SK-MEL-5 (cell line): ENCODE measurements around the gene ANO10. TPM values are rescaled to one million over a fixed set of nuclear protein-coding genes. Genes with fewer than 3 reads are reported as not detected.

ENCODE experiments used
- DNase-seq: peaks from one replicate; pipeline ENCODE4 v3.0.0-alpha.2; 2016; ENCODE audit warnings: low read depth, low spot score
- in situ Hi-C: cut with HindIII; loops from 2 replicates; pipeline ENCODE4 v1.10.0; 2016; ENCODE audit warnings: low sequenced_read_pairs, high pct_unique_total_duplicates, low pct_unique_long_range_greater_than_20kb
- total RNA-seq: library from RNA; depleted of rRNA; stranded (reverse); fragments of >200 nt; shearing (Covaris generic); gene quantifications from 2 replicates; pipeline ENCODE4 v1.2.3, GENCODE V29; 2014

The ANO10 gene
- total RNA-seq, 1 experiment from 2014 or later = 16.1 TPM

GRCh38 chr3:43379343-43379742, 242.5 kb downstream of the ANO10 start:
- in situ Hi-C loops = no loop called here
- DNase-seq = no peak

GRCh38 chr3:43378066-43378935, 243.5 kb downstream of the ANO10 start:
- in situ Hi-C loops = no loop called here
- DNase-seq = peak; percentile 63

GRCh38 chr3:43373560-43373928, 248.3 kb downstream of the ANO10 start:
- DNase-seq = no peak
- in situ Hi-C loops = no loop called here

GRCh38 chr3:43372809-43373559, 248.8 kb downstream of the ANO10 start:
- in situ Hi-C loops = no loop called here
- no peak for DNase-seq

- DNase-seq = no peak
- in situ Hi-C loops = no loop called here
Observed at GRCh38 chr3:43372007-43372740, 249.6 kb downstream of the ANO10 start.

GRCh38 chr3:43371494-43371893, 250.3 kb downstream of the ANO10 start:
- DNase-seq = no peak
- in situ Hi-C loops = no loop called here

- DNase-seq = no peak
- in situ Hi-C loops = no loop called here
Observed at GRCh38 chr3:43370293-43370980, 251.4 kb downstream of the ANO10 start.

- no peak for DNase-seq
- in situ Hi-C loops = no loop called here
Observed at GRCh38 chr3:43369404-43370292, 252.2 kb downstream of the ANO10 start.

GRCh38 chr3:43366885-43367284, 254.9 kb downstream of the ANO10 start:
- DNase-seq = no peak
- in situ Hi-C loops = no loop called here

- DNase-seq = no peak
- in situ Hi-C loops = no loop called here
Observed at GRCh38 chr3:43366481-43366880, 255.3 kb downstream of the ANO10 start.

GRCh38 chr3:43365601-43366305, 256.1 kb downstream of the ANO10 start:
- in situ Hi-C loops = no loop called here
- no peak for DNase-seq

- in situ Hi-C loops = no loop called here
- no peak for DNase-seq
Observed at GRCh38 chr3:43364926-43365325, 256.9 kb downstream of the ANO10 start.

- in situ Hi-C loops = no loop called here
- DNase-seq = no peak
Observed at GRCh38 chr3:43364494-43364893, 257.3 kb downstream of the ANO10 start.

- DNase-seq = no peak
- in situ Hi-C loops = no loop called here
Observed at GRCh38 chr3:43363621-43364266, 258.1 kb downstream of the ANO10 start.

- in situ Hi-C loops = no loop called here
- DNase-seq = no peak
Observed at GRCh38 chr3:43362961-43363360, 258.9 kb downstream of the ANO10 start.

- no peak for DNase-seq
- in situ Hi-C loops = no loop called here
Observed at GRCh38 chr3:43362183-43362582, 259.6 kb downstream of the ANO10 start.
